Activated CD4-positive, alpha-beta memory T cell treated with anti-CD3 and anti-CD28 coated beads for 36 hours (primary cell): Measurements from ENCODE around the gene RIN3. TPM values are rescaled to one million over a fixed set of nuclear protein-coding genes. Genes with fewer than 3 reads are reported as not detected.
A peak's percentile ranks its signal among the peaks of the same experiment; 100 is the strongest.
"Not testable (repeated sequence)": the region's sequence is repeated elsewhere in the genome, so short reads cannot be mapped to it uniquely, and the experiment has no call there.

Experiments
- CTCF ChIA-PET: fragments of 350-600 bp; sonication (Branson Sonifier 250); formaldehyde crosslinking; loops from one replicate; lab custom pipeline; 2021; ENCODE audit warnings: antibody characterized with exemption, inconsistent platforms; lab: Charles Lee
- POLR2A ChIA-PET: fragments of 350-600 bp; sonication (Branson Sonifier 250); formaldehyde crosslinking; loops from one replicate; lab custom pipeline; 2021; ENCODE audit warnings: antibody characterized with exemption; lab: Charles Lee
- DNase-seq: peaks from one replicate; pipeline ENCODE4 v3.0.0-alpha.2; 2020
- H3K27ac Mint-ChIP-seq: one replicate; pipeline ENCODE4 v1.8.0; 2021; ENCODE audit warnings: mixed read lengths
- H3K27me3 Mint-ChIP-seq: one replicate; pipeline ENCODE4 v1.8.0; 2021; ENCODE audit warnings: mixed read lengths
- H3K36me3 Mint-ChIP-seq: one replicate; pipeline ENCODE4 v1.8.0; 2021; ENCODE audit warnings: mixed read lengths
- H3K4me1 Mint-ChIP-seq: one replicate; pipeline ENCODE4 v1.8.0; 2021; ENCODE audit warnings: low read depth, mixed read lengths
- H3K4me3 Mint-ChIP-seq: one replicate; pipeline ENCODE4 v1.8.0; 2021; ENCODE audit warnings: mild to moderate bottlenecking, mixed read lengths
- H3K9me3 Mint-ChIP-seq: one replicate; pipeline ENCODE4 v1.8.0; 2021; ENCODE audit warnings: mixed read lengths
- intact Hi-C: fragments of 100-400 bp; cut with micrococcal nuclease; formaldehyde crosslinking; loops from one replicate; pipeline ENCODE4 v1.15.1; 2023
- total RNA-seq, 2 experiments: library from RNA; stranded (reverse); gene quantifications; one replicate each; pipeline ENCODE4 v1.2.3, GENCODE V29; 2021

Gene RIN3
- total RNA-seq, 2 experiments from 2014 or later: 17.5 to 18.8 TPM

GRCh38 chr14:92677087-92677668 lies 163.6 kb downstream of the RIN3 start:
- H3K4me3 Mint-ChIP-seq: no peak overlapping the region
- DNase-seq: peak; percentile 87
- peaks cover 30% of the 10 kb centered on the region for H3K36me3 Mint-ChIP-seq
- H3K27me3 Mint-ChIP-seq: no peaks in the 10 kb centered on the region
- CTCF ChIA-PET: interaction anchor here (0.6 to 1.7 kb wide), 8 partner anchors 9 to 460 kb away, joined by 3 to 6 read pairs (median 5); no protein-coding TSS in a partner anchor
- peak overlapping the region; percentile 35 for H3K27ac Mint-ChIP-seq
- POLR2A ChIA-PET: interaction anchor here (0.7 to 2.2 kb wide), 5 partner anchors 8 to 111 kb away, joined by 3 to 12 read pairs (median 4); no protein-coding TSS in a partner anchor
- intact Hi-C loops: loop anchor here (1.0 kb wide), 5 partner anchors 9 to 335 kb away; no protein-coding TSS in a partner anchor
- H3K4me1 Mint-ChIP-seq: peaks cover 56% of the 10 kb centered on the region
- no peaks in the 10 kb centered on the region for H3K9me3 Mint-ChIP-seq

- intact Hi-C loops: loop anchor here (1.0 kb wide), 5 partner anchors 10 to 336 kb away; no protein-coding TSS in a partner anchor
- peaks cover 53% of the 10 kb centered on the region for H3K4me1 Mint-ChIP-seq
Measured at GRCh38 chr14:92677955-92678354, 164.4 kb downstream of the RIN3 start.

GRCh38 chr14:92678766-92679165 lies 165.2 kb downstream of the RIN3 start:
- ChIA-PET CTCF (no interaction called here), POLR2A (no interaction called here)
- Mint-ChIP-seq H3K4me3 (no peak overlapping the region), H3K4me1 (peaks cover 51% of the 10 kb centered on the region), H3K36me3 (peaks cover 30% of the 10 kb centered on the region), H3K27me3 (no peaks in the 10 kb centered on the region), H3K27ac (no peak overlapping the region), H3K9me3 (no peaks in the 10 kb centered on the region)
- intact Hi-C loops: no loop called here
- DNase-seq: no peak

More at GRCh38 chr14:92677955-92678354, 164.4 kb downstream of the RIN3 start:
- H3K27ac Mint-ChIP-seq: peak overlapping the region; percentile 35
- CTCF ChIA-PET: interaction anchor here (0.8 to 1.6 kb wide), 3 partner anchors 9 to 65 kb away, joined by 3 to 6 read pairs (median 5); no protein-coding TSS in a partner anchor
- POLR2A ChIA-PET: interaction anchor here (1.2 to 2.2 kb wide), 3 partner anchors 25 to 91 kb away, joined by 3 to 12 read pairs (median 4); no protein-coding TSS in a partner anchor
- H3K9me3 Mint-ChIP-seq: no peaks in the 10 kb centered on the region
- H3K4me3 Mint-ChIP-seq: no peak overlapping the region
- H3K27me3 Mint-ChIP-seq: no peaks in the 10 kb centered on the region
- H3K36me3 Mint-ChIP-seq: peaks cover 30% of the 10 kb centered on the region
- DNase-seq: no peak

- peaks cover 46% of the 10 kb centered on the region for H3K4me1 Mint-ChIP-seq
- DNase-seq: no peak
- H3K9me3 Mint-ChIP-seq: no peaks in the 10 kb centered on the region
- no peak overlapping the region for H3K4me3 Mint-ChIP-seq
- H3K27ac Mint-ChIP-seq: no peak overlapping the region
- H3K36me3 Mint-ChIP-seq: peaks cover 26% of the 10 kb centered on the region
- POLR2A ChIA-PET: no interaction called here
- intact Hi-C loops: no loop called here
- no peaks in the 10 kb centered on the region for H3K27me3 Mint-ChIP-seq
- CTCF ChIA-PET: interaction anchor here (2.8 kb wide), 1 partner anchor 26 kb away, joined by 23 read pairs; no protein-coding TSS in a partner anchor
Measured at GRCh38 chr14:92679246-92679645, 165.7 kb downstream of the RIN3 start.

GRCh38 chr14:92680330-92680729 lies 166.7 kb downstream of the RIN3 start:
- Mint-ChIP-seq H3K36me3 (peaks cover 22% of the 10 kb centered on the region), H3K4me1 (peaks cover 39% of the 10 kb centered on the region)
- POLR2A ChIA-PET, DNase-seq, intact Hi-C loops, H3K4me3 Mint-ChIP-seq, H3K9me3 Mint-ChIP-seq, H3K27ac Mint-ChIP-seq, H3K27me3 Mint-ChIP-seq: not testable (repeated sequence)
- CTCF ChIA-PET: interaction anchor here (0.6 to 3.7 kb wide), 20 partner anchors 10 to 547 kb away, joined by 3 to 37 read pairs (median 5); no protein-coding TSS in a partner anchor

GRCh38 chr14:92680781-92681650 lies 167.4 kb downstream of the RIN3 start:
- H3K36me3 Mint-ChIP-seq: peaks cover 25% of the 10 kb centered on the region
- no peaks in the 10 kb centered on the region for H3K9me3 Mint-ChIP-seq
- peaks cover 32% of the 10 kb centered on the region for H3K4me1 Mint-ChIP-seq
- no peaks in the 10 kb centered on the region for H3K27me3 Mint-ChIP-seq
- ChIA-PET CTCF (interaction anchor here (0.6 to 3.7 kb wide), 26 partner anchors 9 to 548 kb away, joined by 3 to 37 read pairs (median 5); no protein-coding TSS in a partner anchor), POLR2A (interaction anchor here (0.6 kb wide), 1 partner anchor 156 kb away, joined by 3 read pairs; no protein-coding TSS in a partner anchor)
- peak overlapping the region; percentile 45 for H3K27ac Mint-ChIP-seq
- H3K4me3 Mint-ChIP-seq: no peak overlapping the region
- peak; percentile 85 for DNase-seq
- intact Hi-C loops: loop anchor here (1.0 kb wide), 1 partner anchor 68 kb away; no protein-coding TSS in a partner anchor

- ChIA-PET CTCF (interaction anchor here (0.9 to 3.7 kb wide), 7 partner anchors 18 to 548 kb away, joined by 3 to 37 read pairs (median 3); no protein-coding TSS in a partner anchor), POLR2A (no interaction called here)
- peaks cover 17% of the 10 kb centered on the region for H3K36me3 Mint-ChIP-seq
- no peak for DNase-seq
- intact Hi-C loops: no loop called here
- H3K4me3 Mint-ChIP-seq: no peak overlapping the region
- peaks cover 12% of the 10 kb centered on the region for H3K4me1 Mint-ChIP-seq
- H3K27ac Mint-ChIP-seq: no peak overlapping the region
- no peaks in the 10 kb centered on the region for H3K27me3 Mint-ChIP-seq
- no peaks in the 10 kb centered on the region for H3K9me3 Mint-ChIP-seq
Measured at GRCh38 chr14:92683041-92683440, 169.5 kb downstream of the RIN3 start.

- intact Hi-C loops: no loop called here
- Mint-ChIP-seq H3K36me3 (peaks cover 7% of the 10 kb centered on the region), H3K27ac (no peak overlapping the region), H3K27me3 (no peaks in the 10 kb centered on the region), H3K4me3 (no peak overlapping the region), H3K4me1 (peaks cover 9% of the 10 kb centered on the region), H3K9me3 (no peaks in the 10 kb centered on the region)
- ChIA-PET CTCF (interaction anchor here (1.0 kb wide), 1 partner anchor 72 kb away, joined by 3 read pairs; no protein-coding TSS in a partner anchor), POLR2A (no interaction called here)
- no peak for DNase-seq
Measured at GRCh38 chr14:92684801-92685560, 171.4 kb downstream of the RIN3 start.

GRCh38 chr14:92685784-92686355 lies 172.3 kb downstream of the RIN3 start:
- H3K4me1 Mint-ChIP-seq: peaks cover 6% of the 10 kb centered on the region
- POLR2A ChIA-PET: no interaction called here

GRCh38 chr14:92686411-92686899 lies 172.9 kb downstream of the RIN3 start:
- Mint-ChIP-seq H3K27me3 (no peaks in the 10 kb centered on the region), H3K27ac (no peak overlapping the region), H3K4me1 (peaks cover under 1% of the 10 kb centered on the region), H3K4me3 (no peak overlapping the region), H3K36me3 (peaks cover 4% of the 10 kb centered on the region), H3K9me3 (no peaks in the 10 kb centered on the region)
- ChIA-PET POLR2A (no interaction called here), CTCF (interaction anchor here (0.6 to 6.4 kb wide), 19 partner anchors 8 to 1092 kb away, joined by 3 to 32 read pairs (median 4); no protein-coding TSS in a partner anchor)
- DNase-seq: no peak
- intact Hi-C loops: no loop called here

More at GRCh38 chr14:92685784-92686355, 172.3 kb downstream of the RIN3 start:
- CTCF ChIA-PET: interaction anchor here (0.8 to 6.4 kb wide), 14 partner anchors 9 to 157 kb away, joined by 3 to 32 read pairs (median 4); no protein-coding TSS in a partner anchor
- Mint-ChIP-seq H3K27ac (no peak overlapping the region), H3K27me3 (no peaks in the 10 kb centered on the region), H3K9me3 (no peaks in the 10 kb centered on the region), H3K36me3 (peaks cover 7% of the 10 kb centered on the region), H3K4me3 (no peak overlapping the region)
- intact Hi-C loops: no loop called here
- no peak for DNase-seq
